SK-N-SH (cell line): Measurements from ENCODE around the gene TBC1D8. TPM values are rescaled to one million over a fixed set of nuclear protein-coding genes. Genes with fewer than 3 reads are reported as not detected.

Experiments
- CTCF ChIA-PET: fragments of 300-600, 350-600 bp; formaldehyde crosslinking; extraction: SDS; loops from one replicate; lab custom pipeline; 2021; lab: Yijun Ruan, JAX
- POLR2A ChIA-PET: fragments of 350-600 bp; sonication (Branson Sonifier 250); formaldehyde crosslinking; extraction: SDS; loops from one replicate; lab custom pipeline; 2020; ENCODE audit warnings: antibody characterized with exemption, inconsistent platforms; lab: Yijun Ruan, JAX
- DNase-seq: peaks from one replicate; pipeline ENCODE4 v3.0.0; 2012
- H2AFZ ChIP-seq: fragments of 200-600 bp; sonication (generic); 2 replicates; pipeline ENCODE4 v1.8.1; 2016; ENCODE audit warnings: antibody characterized with exemption, mild to moderate bottlenecking, low read depth
- H3F3A ChIP-seq: fragments of 200-600 bp; sonication (generic); replicated peaks from 2 replicates; pipeline ENCODE3; 2016; ENCODE audit warnings: antibody characterized with exemption, mild to moderate bottlenecking; ENCODE audit not compliant: insufficient read depth
- H3K27ac ChIP-seq, 2 experiments: fragments of 200-500 bp in 1 of 2; fragments of 200-600 bp in 1 of 2; sonication (Bioruptor generic) in 1 of 2; sonication (generic), shearing (Covaris generic) in 1 of 2; 2 replicates each; pipeline versions ENCODE4 v1.5.1 to v1.6.1; 2014 to 2016; ENCODE audit warnings: low read depth in 2 of 2, inconsistent platforms in 1 of 2, low read length in 1 of 2, mild to moderate bottlenecking in 1 of 2, mixed read lengths in 1 of 2
- H3K27me3 ChIP-seq: fragments of 200-600 bp; sonication (generic), shearing (Covaris generic); 2 replicates; pipeline ENCODE4 v1.6.1; 2016; ENCODE audit warnings: mixed run types; ENCODE audit not compliant: insufficient read depth
- H3K36me3 ChIP-seq, 2 experiments: fragments of 200-500 bp in 1 of 2; fragments of 200-600 bp in 1 of 2; sonication (Bioruptor generic) in 1 of 2; sonication (generic) in 1 of 2; replicated peaks in 1 of 2; 2 replicates each; pipeline versions ENCODE3 to v1.5.1; 2014 to 2016; ENCODE audit warnings: low read length in 1 of 2, mild to moderate bottlenecking in 1 of 2; ENCODE audit not compliant: insufficient read depth in 2 of 2, control insufficient read depth in 1 of 2
- H3K4me1 ChIP-seq, 2 experiments: fragments of 200-500 bp in 1 of 2; fragments of 200-600 bp in 1 of 2; sonication (Bioruptor generic) in 1 of 2; sonication (generic), shearing (Covaris generic) in 1 of 2; 2 replicates each; pipeline versions ENCODE4 v1.5.1 to v1.6.1; 2014 to 2016; ENCODE audit warnings: low read depth in 1 of 2, low read length in 1 of 2, mixed run types in 1 of 2; ENCODE audit not compliant: insufficient read depth in 2 of 2, control insufficient read depth in 1 of 2
- H3K4me2 ChIP-seq: fragments of 200-600 bp; sonication (generic), shearing (Covaris generic); 2 replicates; pipeline ENCODE4 v1.6.1; 2017; ENCODE audit warnings: mixed run types
- H3K4me3 ChIP-seq, 2 experiments: fragments of 200-500 bp in 1 of 2; fragments of 200-600 bp in 1 of 2; sonication (Bioruptor generic) in 1 of 2; sonication (generic), shearing (Covaris generic) in 1 of 2; 2 replicates each; pipeline versions ENCODE4 v1.5.1 to v1.8.1; 2014 to 2016; ENCODE audit warnings: low read depth in 2 of 2, inconsistent platforms in 1 of 2, low read length in 1 of 2, mild to moderate bottlenecking in 1 of 2, mixed read lengths in 1 of 2, moderate library complexity in 1 of 2
- H3K79me2 ChIP-seq: fragments of 200-600 bp; sonication (generic); 2 replicates; pipeline ENCODE4 v1.8.1; 2017; ENCODE audit warnings: mild to moderate bottlenecking; ENCODE audit not compliant: insufficient read depth
- H3K9ac ChIP-seq: fragments of 200-600 bp; sonication (generic); 2 replicates; pipeline ENCODE4 v1.6.1; 2017; ENCODE audit warnings: mixed run types
- H3K9me2 ChIP-seq: fragments of 200-600 bp; sonication (generic); 2 replicates; pipeline ENCODE4 v1.6.1; 2017; ENCODE audit warnings: mixed run types
- H3K9me3 ChIP-seq: fragments of 200-600 bp; sonication (generic); 2 replicates; pipeline ENCODE4 v1.6.1; 2017; ENCODE audit warnings: mixed run types, mild to moderate bottlenecking, moderate library complexity
- H4K20me1 ChIP-seq: fragments of 200-600 bp; sonication (generic); 2 replicates; pipeline ENCODE4 v1.6.1; 2017; ENCODE audit warnings: mild to moderate bottlenecking, mixed run types; ENCODE audit not compliant: insufficient read depth
- CHD2 ChIP-seq: fragments of 150-350 bp; IDR thresholded peaks from 2 replicates; pipeline ENCODE4 v1.6.1; 2018; ENCODE audit warnings: low read length; ENCODE audit not compliant: partially characterized antibody
- ELF1 ChIP-seq: IDR thresholded peaks from 2 replicates; pipeline ENCODE4 v1.4.0; 2012
- EP300 ChIP-seq, 2 experiments: IDR thresholded peaks; 2 replicates each; pipeline versions ENCODE4 v1.4.0 to v1.6.1; 2012; ENCODE audit warnings: borderline replicate concordance in 1 of 2, low read depth in 1 of 2, low read length in 1 of 2
- FOXJ3 ChIP-seq: sonication (generic); formaldehyde crosslinking; IDR thresholded peaks from 2 replicates; pipeline ENCODE4 v1.5.1; 2020; ENCODE audit warnings: mild to moderate bottlenecking, missing genetic modification reagents
- IRF3 ChIP-seq: fragments of 150-350 bp; IDR thresholded peaks from 2 replicates; pipeline ENCODE4 v1.6.1; 2016; ENCODE audit warnings: mild to moderate bottlenecking, low read depth, low read length
- JUND ChIP-seq: IDR thresholded peaks from 2 replicates; pipeline ENCODE4 v1.4.0; 2012
- MAX ChIP-seq: IDR thresholded peaks from 2 replicates; pipeline ENCODE4 v1.4.0; 2012; ENCODE audit warnings: low read depth
- MXI1 ChIP-seq: IDR thresholded peaks from 2 replicates; pipeline ENCODE4 v1.6.1; 2012; ENCODE audit warnings: mild to moderate bottlenecking, low read depth, low read length, improper control_type of control experiment
- NFIC ChIP-seq: IDR thresholded peaks from 2 replicates; pipeline ENCODE4 v1.4.0; 2012; ENCODE audit warnings: borderline replicate concordance
- NRF1 ChIP-seq: IDR thresholded peaks from 2 replicates; pipeline ENCODE4 v1.6.1; 2012; ENCODE audit warnings: low read depth, mild to moderate bottlenecking, low read length
- POLR2AphosphoS5 ChIP-seq: IDR thresholded peaks from 2 replicates; pipeline ENCODE4 v1.6.1; 2012; ENCODE audit warnings: low read depth, low read length
- RFX5 ChIP-seq: IDR thresholded peaks from 2 replicates; pipeline ENCODE4 v1.6.1; 2012; ENCODE audit warnings: mild to moderate bottlenecking, improper control_type of control experiment, low read length
- SIN3A ChIP-seq: IDR thresholded peaks from 2 replicates; pipeline ENCODE4 v1.6.1; 2012; ENCODE audit warnings: low read depth, mild to moderate bottlenecking, low read length, moderate library complexity, borderline replicate concordance
- TAF1 ChIP-seq: IDR thresholded peaks from 2 replicates; pipeline ENCODE4 v1.6.1; 2012; ENCODE audit warnings: low read depth, mild to moderate bottlenecking, low read length, moderate library complexity, borderline replicate concordance
- TCF12 ChIP-seq: IDR thresholded peaks from 2 replicates; pipeline ENCODE4 v1.4.0; 2012
- WGBS: methylation state at CpG from one replicate; pipeline ENCODE4 v1.1.6; 2017; ENCODE audit warnings: low lambda C conversion rate; 5-methylcytosine and 5-hydroxymethylcytosine counted together
- polyA plus RNA-seq, 3 experiments: library from polyadenylated mRNA; depleted of rRNA; stranded (reverse); fragments of >200 nt; gene quantifications; 2 replicates each; pipeline ENCODE4 v1.2.3, GENCODE V29; 2012
- TF ChIP-seq, protein P1 (sequence below): IDR thresholded peaks from 2 replicates; pipeline ENCODE4 v1.4.0; 2012; ENCODE audit warnings: low read depth, borderline replicate concordance
- TF ChIP-seq, protein P2 (sequence below): IDR thresholded peaks from 2 replicates; pipeline ENCODE4 v1.6.1; 2012; ENCODE audit warnings: mild to moderate bottlenecking, low read depth, low read length, moderate library complexity
- TF ChIP-seq, protein P3 (sequence below): IDR thresholded peaks from 2 replicates; pipeline ENCODE4 v1.4.0; 2012; ENCODE audit warnings: low read depth, borderline replicate concordance
- TF ChIP-seq, protein P4 (sequence below): fragments of 150-350 bp; IDR thresholded peaks from 2 replicates; pipeline ENCODE4 v1.6.1; 2017; ENCODE audit warnings: antibody characterized with exemption, low read length, low read depth, borderline replicate concordance

Gene TBC1D8
- polyA plus RNA-seq, 1 of the 3 experiments (the other 2 are of a cell fraction): 5.3 TPM

GRCh38 chr2:101105654-101106053 lies 45.5 kb downstream of the TBC1D8 start:
- Histone ChIP-seq H3K36me3 (no peaks in the 10 kb centered on the region), H2AFZ (no peak overlapping the region), H3K79me2 (no peaks in the 10 kb centered on the region), H3K27ac (no peak overlapping the region), H4K20me1 (no peaks in the 10 kb centered on the region), H3K9ac (no peak overlapping the region), H3K4me2 (no peak overlapping the region), H3F3A (no peaks in the 10 kb centered on the region), H3K4me3 (no peak overlapping the region), H3K27me3 (no peaks in the 10 kb centered on the region), H3K9me2 (no peaks in the 10 kb centered on the region), H3K4me1 (peaks cover 0 to 20% of the 10 kb centered on the region in 2 experiments; a peak in 1 of 4 replicates), H3K9me3 (no peaks in the 10 kb centered on the region; the same call in 1 of the 2 replicates)
- WGBS: 90% methylated on average over 4 of the region's 4 CpGs
- DNase-seq: no peak
- CTCF ChIA-PET: no interaction called here
- TF ChIP-seq TCF12 (no peak), MAX (no peak), ELF1 (no peak), EP300 (IDR thresholded peaks at IDR 0.05; ENCODE audit: borderline replicate concordance in 1 of 2, low read depth in 1 of 2, low read length in 1 of 2) (no peak), FOXJ3 (no peak), RFX5 (no peak), JUND (no peak), IRF3 (no peak), TAF1 (no peak), MXI1 (no peak), SIN3A (no peak), POLR2AphosphoS5 (no peak), CHD2 (no peak), NFIC (no peak), NRF1 (no peak)
- TF ChIP-seq, protein P1, sequence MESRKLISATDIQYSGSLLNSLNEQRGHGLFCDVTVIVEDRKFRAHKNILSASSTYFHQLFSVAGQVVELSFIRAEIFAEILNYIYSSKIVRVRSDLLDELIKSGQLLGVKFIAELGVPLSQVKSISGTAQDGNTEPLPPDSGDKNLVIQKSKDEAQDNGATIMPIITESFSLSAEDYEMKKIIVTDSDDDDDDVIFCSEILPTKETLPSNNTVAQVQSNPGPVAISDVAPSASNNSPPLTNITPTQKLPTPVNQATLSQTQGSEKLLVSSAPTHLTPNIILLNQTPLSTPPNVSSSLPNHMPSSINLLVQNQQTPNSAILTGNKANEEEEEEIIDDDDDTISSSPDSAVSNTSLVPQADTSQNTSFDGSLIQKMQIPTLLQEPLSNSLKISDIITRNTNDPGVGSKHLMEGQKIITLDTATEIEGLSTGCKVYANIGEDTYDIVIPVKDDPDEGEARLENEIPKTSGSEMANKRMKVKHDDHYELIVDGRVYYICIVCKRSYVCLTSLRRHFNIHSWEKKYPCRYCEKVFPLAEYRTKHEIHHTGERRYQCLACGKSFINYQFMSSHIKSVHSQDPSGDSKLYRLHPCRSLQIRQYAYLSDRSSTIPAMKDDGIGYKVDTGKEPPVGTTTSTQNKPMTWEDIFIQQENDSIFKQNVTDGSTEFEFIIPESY: no peak
- TF ChIP-seq, protein P2, sequence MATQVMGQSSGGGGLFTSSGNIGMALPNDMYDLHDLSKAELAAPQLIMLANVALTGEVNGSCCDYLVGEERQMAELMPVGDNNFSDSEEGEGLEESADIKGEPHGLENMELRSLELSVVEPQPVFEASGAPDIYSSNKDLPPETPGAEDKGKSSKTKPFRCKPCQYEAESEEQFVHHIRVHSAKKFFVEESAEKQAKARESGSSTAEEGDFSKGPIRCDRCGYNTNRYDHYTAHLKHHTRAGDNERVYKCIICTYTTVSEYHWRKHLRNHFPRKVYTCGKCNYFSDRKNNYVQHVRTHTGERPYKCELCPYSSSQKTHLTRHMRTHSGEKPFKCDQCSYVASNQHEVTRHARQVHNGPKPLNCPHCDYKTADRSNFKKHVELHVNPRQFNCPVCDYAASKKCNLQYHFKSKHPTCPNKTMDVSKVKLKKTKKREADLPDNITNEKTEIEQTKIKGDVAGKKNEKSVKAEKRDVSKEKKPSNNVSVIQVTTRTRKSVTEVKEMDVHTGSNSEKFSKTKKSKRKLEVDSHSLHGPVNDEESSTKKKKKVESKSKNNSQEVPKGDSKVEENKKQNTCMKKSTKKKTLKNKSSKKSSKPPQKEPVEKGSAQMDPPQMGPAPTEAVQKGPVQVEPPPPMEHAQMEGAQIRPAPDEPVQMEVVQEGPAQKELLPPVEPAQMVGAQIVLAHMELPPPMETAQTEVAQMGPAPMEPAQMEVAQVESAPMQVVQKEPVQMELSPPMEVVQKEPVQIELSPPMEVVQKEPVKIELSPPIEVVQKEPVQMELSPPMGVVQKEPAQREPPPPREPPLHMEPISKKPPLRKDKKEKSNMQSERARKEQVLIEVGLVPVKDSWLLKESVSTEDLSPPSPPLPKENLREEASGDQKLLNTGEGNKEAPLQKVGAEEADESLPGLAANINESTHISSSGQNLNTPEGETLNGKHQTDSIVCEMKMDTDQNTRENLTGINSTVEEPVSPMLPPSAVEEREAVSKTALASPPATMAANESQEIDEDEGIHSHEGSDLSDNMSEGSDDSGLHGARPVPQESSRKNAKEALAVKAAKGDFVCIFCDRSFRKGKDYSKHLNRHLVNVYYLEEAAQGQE: no peak
- TF ChIP-seq, protein P3, sequence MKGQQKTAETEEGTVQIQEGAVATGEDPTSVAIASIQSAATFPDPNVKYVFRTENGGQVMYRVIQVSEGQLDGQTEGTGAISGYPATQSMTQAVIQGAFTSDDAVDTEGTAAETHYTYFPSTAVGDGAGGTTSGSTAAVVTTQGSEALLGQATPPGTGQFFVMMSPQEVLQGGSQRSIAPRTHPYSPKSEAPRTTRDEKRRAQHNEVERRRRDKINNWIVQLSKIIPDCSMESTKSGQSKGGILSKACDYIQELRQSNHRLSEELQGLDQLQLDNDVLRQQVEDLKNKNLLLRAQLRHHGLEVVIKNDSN: no peak
- TF ChIP-seq, protein P4, sequence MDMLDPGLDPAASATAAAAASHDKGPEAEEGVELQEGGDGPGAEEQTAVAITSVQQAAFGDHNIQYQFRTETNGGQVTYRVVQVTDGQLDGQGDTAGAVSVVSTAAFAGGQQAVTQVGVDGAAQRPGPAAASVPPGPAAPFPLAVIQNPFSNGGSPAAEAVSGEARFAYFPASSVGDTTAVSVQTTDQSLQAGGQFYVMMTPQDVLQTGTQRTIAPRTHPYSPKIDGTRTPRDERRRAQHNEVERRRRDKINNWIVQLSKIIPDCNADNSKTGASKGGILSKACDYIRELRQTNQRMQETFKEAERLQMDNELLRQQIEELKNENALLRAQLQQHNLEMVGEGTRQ: no peak
- POLR2A ChIA-PET: no interaction called here
